Cortex of kidney (tissue), 1 donor: ENCODE data around the gene KIRREL3.

Experiments
- DNase-seq: peaks from one replicate; lab custom pipeline; 2025; lab: John Stamatoyannopoulos, UW

Gene KIRREL3

DNA sequence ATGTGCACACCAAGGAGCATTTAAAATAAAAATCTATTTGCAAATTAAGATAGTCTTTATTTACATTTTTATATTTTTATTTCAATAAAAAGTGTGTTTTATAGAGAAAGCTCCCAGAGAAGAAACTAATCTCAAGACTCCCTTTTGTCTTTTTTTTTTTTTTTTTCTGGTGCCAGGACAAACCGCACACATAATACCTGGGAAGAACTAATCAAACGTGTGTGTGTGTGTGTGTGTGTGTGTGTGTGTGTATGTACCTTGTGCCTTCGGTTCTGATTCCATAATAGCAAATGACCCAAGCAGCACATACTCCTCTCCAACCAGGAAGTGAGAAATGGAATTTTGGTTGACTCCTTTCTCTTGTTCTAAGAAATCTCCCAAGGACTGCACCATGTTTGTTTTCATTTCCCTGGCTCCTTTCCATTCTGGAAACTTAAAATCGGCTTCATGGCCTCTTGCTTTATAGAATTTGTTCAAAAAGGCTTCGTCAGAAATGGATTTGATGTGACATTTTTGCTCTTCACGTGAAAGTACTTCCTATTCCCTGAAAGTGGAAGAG is 579.8 kb downstream of the KIRREL3 start:
- DNase-seq = no peak

DNA sequence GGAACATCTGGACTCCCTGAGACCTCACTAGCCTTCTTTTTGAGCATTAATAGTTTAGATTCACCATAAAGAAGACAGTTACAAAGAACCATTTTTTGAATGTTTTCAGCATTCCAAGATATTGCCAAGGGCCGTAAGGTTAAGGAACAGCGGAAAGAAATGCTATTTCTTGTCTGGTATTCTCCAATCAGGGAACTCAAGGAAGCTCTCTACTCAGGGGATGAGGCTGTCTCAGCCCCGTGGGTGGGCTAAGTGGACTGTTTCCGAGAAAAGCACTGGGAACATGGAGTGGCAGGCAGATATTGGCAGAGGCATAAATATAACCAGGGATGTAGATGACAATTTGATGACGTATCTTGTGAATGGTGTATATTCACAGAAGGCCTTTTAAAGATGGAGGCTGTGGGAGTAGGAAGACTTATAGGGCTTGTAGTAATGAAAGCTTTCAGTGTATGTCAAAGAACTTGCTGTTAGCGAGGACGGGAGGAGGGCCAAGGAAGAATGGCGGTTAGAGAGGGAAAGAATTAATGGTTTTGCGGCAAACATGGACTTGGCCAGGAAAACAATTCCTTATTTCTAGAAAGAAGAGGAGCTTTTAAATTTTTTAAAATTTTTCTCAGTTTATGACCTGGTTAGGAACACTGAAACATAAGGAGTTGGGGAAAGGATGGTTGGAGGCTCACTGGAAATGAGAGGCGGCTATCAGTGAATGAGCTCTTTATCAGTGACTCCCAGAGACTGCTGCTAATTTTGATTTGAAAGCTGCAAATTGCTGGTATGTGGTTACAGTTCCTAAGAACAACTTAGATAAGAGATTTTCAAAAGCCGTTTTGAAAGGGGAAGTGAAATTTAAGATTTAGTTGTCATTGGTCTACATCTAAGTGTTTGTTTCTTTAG is 580.5 kb downstream of the KIRREL3 start:
- DNase-seq = no peak

GRCh38 chr11:126418887-126419286 is 581.7 kb downstream of the KIRREL3 start:
- DNase-seq = no peak

GRCh38 chr11:126417091-126417862 is 583.3 kb downstream of the KIRREL3 start:
- no peak for DNase-seq

DNA sequence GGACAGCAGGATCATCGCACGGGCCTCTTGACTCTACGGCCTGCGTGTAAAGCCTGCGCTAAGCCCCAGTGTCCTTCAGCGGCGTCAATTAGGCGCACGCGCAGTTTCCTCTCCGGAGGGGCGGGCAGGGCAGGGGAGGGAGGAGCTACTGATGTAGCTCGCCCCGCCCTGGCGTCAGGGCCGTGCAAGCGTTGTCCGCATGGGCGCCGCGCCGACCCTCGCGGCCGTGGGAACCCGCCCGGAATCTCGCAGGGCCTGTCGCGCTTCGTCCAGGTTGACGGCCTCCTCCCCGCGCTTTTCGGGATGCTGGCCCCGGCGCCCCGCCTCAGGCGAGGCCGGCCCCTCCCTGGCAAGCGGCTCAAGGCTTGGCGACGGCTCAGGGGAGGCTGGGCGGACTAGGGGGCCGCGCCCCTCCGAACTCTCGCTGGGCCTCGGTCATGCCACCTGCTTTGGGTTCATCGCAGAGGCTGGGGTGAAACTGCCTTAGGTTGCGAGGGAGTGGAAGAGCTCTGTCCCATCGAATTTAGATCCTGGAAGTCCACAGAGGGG is 584.0 kb downstream of the KIRREL3 start:
- DNase-seq = no peak

DNA sequence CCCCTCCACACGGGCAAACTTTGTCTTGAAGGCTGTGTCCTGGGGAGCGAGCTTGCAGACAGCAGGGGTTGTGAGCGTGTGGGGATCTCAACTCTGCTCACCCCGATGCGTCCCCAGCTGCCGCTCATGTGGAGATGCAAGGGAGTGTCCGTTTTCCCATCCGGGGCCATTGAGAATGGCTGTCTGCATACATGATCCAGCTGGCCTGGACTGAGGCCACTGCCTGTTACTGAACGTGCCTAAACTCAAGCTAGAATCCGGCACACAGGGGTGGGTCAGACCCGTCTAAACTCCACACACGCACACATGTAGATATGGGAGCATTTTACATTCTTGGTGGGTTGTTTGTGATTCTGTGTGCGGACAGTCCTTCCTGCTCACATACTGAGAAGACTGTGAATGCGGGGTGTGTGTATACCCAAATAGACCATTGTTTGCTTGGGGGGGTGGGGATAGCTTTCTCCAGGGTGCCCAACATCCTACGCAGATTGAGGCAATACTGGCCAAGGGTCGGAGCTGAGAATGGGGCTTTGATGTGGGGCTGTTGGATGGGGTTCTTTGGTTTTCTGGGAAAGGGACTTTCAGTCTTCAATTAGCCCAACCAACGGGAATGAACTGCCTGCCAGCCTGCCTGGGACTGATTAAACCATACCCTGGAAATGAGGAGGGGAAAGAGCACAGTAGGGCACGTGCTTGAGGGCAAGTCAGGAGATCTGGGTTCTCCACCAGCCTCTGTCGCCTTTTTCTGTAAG is 584.7 kb downstream of the KIRREL3 start:
- no peak for DNase-seq

GRCh38 chr11:126415128-126415527 is 585.4 kb downstream of the KIRREL3 start:
- no peak for DNase-seq

DNA sequence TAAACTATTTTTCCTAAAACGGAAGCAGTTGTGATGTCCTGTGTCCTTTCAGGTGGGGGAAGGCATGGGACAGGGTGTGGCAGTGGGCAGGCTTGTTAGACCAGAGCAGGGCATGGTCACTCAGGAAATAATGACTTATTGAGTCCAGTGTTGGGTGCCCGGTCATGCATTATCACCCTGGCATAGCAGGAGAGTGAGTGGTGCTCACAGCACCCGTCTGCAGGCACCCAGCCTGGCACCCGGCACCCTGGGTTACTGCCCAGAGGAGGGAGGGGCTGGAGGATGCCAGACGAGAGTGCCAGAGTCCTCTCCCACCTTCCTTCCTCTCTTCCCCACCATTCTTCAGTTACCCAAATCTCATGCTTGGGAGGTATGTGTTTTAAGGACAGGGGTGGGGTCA is 586.0 kb downstream of the KIRREL3 start:
- no peak for DNase-seq

- DNase-seq = no peak
Measured at GRCh38 chr11:126413843-126414405, 586.6 kb downstream of the KIRREL3 start.

DNA sequence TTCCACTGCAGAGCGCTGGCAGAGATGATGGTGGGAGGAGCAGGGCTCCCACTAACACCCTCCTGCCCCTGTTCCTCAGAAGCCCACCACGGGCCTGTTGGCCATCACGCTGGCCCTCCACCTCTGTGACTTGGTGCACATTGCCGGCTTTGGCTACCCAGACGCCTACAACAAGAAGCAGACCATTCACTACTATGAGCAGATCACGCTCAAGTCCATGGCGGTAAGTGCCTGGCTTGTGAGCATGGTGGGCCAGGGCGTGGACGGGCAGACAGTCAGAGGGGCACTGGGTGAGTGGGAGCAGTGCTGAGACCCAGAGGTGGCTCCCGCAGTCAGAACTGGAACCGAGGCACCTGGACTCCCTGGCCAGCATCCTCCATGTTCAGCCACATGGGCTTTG is 587.1 kb downstream of the KIRREL3 start:
- no peak for DNase-seq

DNA sequence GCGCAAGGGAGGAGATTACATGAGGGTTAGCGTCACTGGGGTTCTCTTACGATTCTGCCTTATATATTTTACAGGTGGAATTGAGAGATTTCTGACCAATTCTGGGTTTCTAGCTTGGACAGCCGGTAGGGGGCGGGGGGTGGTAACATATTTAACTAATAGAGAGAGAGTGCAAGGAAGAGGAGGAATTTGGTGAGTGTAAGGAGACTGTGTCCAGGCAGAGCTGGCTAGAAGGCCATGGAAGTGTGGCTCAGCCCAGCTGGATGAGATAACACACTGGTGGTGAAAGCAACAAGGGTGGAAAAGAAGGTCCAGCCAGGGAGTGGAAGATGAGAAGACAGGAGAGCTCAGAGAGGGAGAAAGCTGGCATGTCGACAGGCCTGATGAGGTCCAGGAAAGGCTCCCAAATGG is 588.6 kb downstream of the KIRREL3 start:
- DNase-seq = no peak

GRCh38 chr11:126410649-126411048 is 589.9 kb downstream of the KIRREL3 start:
- no peak for DNase-seq

GRCh38 chr11:126409620-126409985 is 591.0 kb downstream of the KIRREL3 start:
- no peak for DNase-seq

DNA sequence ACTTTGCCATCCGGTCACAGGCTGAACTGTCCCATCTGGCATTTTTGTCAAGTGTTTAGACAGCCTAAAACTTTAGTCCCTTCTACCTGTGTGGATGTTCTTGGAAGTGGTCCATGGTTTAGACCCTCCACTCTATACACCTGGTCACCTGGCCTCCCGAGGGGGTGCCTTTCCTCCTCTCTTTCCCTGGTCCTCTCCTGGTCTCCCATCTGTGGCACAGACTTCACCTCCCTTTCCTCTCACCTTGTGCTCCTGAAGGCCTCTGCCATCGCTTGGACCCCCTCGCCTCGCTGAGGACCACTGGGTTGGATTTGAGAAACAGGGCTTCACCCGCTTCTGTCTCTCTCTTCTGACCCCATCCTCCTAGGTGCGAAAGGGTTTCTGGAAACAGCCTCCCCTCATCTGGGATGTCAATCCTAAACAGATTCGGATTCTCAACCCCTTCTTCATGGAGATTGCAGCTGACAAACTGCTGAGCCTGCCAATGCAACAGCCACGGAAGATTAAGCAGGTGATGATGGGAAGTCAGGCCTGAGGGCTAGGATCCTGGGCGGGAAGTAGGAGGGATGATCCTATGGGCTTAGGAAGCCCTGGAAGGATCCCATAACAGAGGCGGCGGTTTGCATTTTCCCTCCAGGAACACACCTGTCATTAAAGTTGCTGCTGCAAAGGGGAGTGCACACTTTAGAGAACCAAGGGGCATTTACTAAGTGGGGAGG is 591.5 kb downstream of the KIRREL3 start:
- no peak for DNase-seq

DNA sequence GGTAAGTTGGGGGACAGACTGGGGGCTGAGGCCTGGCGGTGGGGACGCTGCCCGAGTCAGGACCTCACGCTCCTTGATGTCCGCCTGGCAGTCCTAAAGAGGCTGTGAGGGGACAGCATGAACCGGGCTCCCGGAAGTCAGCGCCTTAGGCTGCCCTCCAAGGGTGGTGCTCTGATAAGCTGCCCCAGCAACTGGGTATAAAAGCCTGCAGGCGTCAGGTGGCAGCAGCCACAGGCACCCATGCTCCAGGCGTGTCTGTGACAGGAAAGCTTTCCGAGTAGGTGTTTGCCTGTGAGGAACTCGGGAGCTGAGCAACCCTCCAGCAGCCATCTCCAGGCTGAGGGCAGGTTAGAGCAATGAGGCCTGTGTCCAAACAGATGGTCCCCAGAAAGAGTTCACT is 592.1 kb downstream of the KIRREL3 start:
- no peak for DNase-seq

DNA sequence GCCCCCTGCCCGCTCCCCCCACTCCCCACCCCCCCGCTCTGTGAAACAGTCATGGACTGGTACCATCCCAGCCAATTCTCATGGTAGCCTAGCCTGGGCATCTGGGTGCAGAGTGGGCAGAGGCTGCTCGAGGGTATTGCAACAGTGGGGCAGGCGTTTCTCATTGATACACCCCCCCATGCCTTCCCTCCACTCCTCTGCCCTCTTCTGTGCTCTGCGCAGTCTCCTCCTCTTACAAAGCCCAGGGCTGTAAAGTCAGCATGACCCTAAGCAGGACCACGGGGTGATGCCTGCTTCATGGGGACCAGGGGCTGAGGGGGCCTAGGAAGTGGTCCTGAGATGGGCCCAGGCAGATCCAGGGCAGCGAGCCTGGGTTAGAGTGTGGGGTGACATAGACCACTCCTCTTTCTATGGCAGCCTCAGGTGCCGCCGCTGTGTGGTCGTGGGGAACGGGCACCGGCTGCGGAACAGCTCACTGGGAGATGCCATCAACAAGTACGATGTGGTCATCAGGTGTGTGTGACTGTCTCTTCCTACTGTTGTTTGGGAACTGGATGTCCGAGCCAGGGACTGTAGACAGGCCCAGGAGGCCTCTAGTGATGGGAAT is 592.8 kb downstream of the KIRREL3 start:
- DNase-seq = no peak

- DNase-seq = no peak
Measured at GRCh38 chr11:126407101-126407521, 593.5 kb downstream of the KIRREL3 start.

GRCh38 chr11:126406368-126406767 is 594.2 kb downstream of the KIRREL3 start:
- DNase-seq = no peak

- DNase-seq = no peak
Measured at GRCh38 chr11:126405906-126406305, 594.7 kb downstream of the KIRREL3 start.

DNA sequence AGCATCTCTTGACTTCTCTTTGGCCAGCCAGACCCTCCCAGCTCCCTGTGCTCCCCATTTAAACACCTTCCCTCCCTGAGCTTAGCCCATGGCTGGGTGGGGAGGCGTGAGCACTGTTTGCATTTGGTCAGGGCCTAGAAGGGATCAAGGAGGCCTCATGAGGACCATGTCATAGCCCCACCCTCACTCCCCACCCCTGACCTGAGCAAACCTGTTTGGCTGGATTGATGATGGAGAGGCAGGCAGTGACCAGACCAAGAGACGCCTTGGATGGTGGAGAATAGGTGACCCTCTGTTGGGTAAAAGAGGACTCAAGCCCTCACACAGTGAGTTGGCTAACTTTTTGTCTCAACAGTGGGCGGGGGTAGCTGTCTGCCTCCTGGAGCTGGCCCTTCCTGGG is 595.2 kb downstream of the KIRREL3 start:
- no peak for DNase-seq
